Activated T-helper 1 cell treated with anti-CD3 and anti-CD28 coated beads, Interleukin-12 subunit alpha, Interleukin-12 subunit beta, Interleukin-2, Interleukin-4 antibody, amounts not matched to agents 30 ng/mL and 10 ng/mL and 1 ng/mL, durations not matched to agents 14 hours and 24 hours and 36 hours (primary cell): ENCODE data around the gene ZNF396. TPM values are rescaled to one million over a fixed set of nuclear protein-coding genes. Genes with fewer than 3 reads are reported as not detected.
A peak's percentile ranks its signal among the peaks of the same experiment; 100 is the strongest.

Experiments used
- DNase-seq: peaks from one replicate; pipeline ENCODE4 v3.0.0; 2021; ENCODE audit warnings: low spot score
- H3K27ac Mint-ChIP-seq: one replicate; pipeline ENCODE4 v1.8.0; 2021; ENCODE audit warnings: mild to moderate bottlenecking, mixed read lengths
- H3K27me3 Mint-ChIP-seq: one replicate; pipeline ENCODE4 v1.8.0; 2022; ENCODE audit warnings: mild to moderate bottlenecking, moderate library complexity, mixed read lengths; ENCODE audit not compliant: insufficient read depth
- H3K36me3 Mint-ChIP-seq: one replicate; pipeline ENCODE4 v1.8.0; 2021; ENCODE audit warnings: low read depth, mixed read lengths
- H3K4me1 Mint-ChIP-seq: one replicate; pipeline ENCODE4 v1.8.0; 2021; ENCODE audit warnings: low read depth, mixed read lengths
- H3K4me3 Mint-ChIP-seq: one replicate; pipeline ENCODE4 v1.8.0; 2021; ENCODE audit warnings: mild to moderate bottlenecking, moderate library complexity, mixed read lengths
- H3K9me3 Mint-ChIP-seq: one replicate; pipeline ENCODE4 v1.8.0; 2021; ENCODE audit warnings: mixed read lengths
- intact Hi-C: fragments of 100-400 bp; cut with micrococcal nuclease; formaldehyde crosslinking; loops from one replicate; pipeline ENCODE4 v1.15.1; 2024
- total RNA-seq: library from RNA; stranded (reverse); gene quantifications from 2 replicates; pipeline ENCODE4 v1.2.3, GENCODE V29; 2022

Gene ZNF396
- total RNA-seq, 1 donor from 2014 or later = 0.60 TPM

- peaks cover 2% of the 10 kb centered on the region for H3K36me3 Mint-ChIP-seq
- H3K4me1 Mint-ChIP-seq = peaks cover 5% of the 10 kb centered on the region
- no peak for DNase-seq
- H3K27ac Mint-ChIP-seq = peak overlapping the region; percentile 41
- H3K27me3 Mint-ChIP-seq = peaks cover 20% of the 10 kb centered on the region
- no peaks in the 10 kb centered on the region for H3K9me3 Mint-ChIP-seq
- intact Hi-C loops = loop anchor here (1.0 kb wide), 1 partner anchor 88 kb away; the partner anchor contains the start of gene ZSCAN30
- H3K4me3 Mint-ChIP-seq = peak overlapping the region; percentile 78
Observed at GRCh38 chr18:35377875-35378573, 887 bp upstream of the ZNF396 start.

GRCh38 chr18:35376393-35376741, 770 bp downstream of the ZNF396 start:
- H3K27ac Mint-ChIP-seq = peak overlapping the region; percentile 15
- peaks cover 5% of the 10 kb centered on the region for H3K4me1 Mint-ChIP-seq
- peak overlapping the region; percentile 82 for H3K4me3 Mint-ChIP-seq
- peaks cover 2% of the 10 kb centered on the region for H3K36me3 Mint-ChIP-seq
- peaks cover 20% of the 10 kb centered on the region for H3K27me3 Mint-ChIP-seq
- DNase-seq = no peak
- intact Hi-C loops = loop anchor here (1.0 kb wide), 1 partner anchor 32 kb away; the partner anchor contains the start of gene ZNF24
- H3K9me3 Mint-ChIP-seq = no peaks in the 10 kb centered on the region

GRCh38 chr18:35374708-35375107, 2.4 kb downstream of the ZNF396 start:
- intact Hi-C loops = no loop called here
- H3K9me3 Mint-ChIP-seq = no peaks in the 10 kb centered on the region
- H3K4me1 Mint-ChIP-seq = peaks cover 5% of the 10 kb centered on the region
- DNase-seq = no peak
- H3K4me3 Mint-ChIP-seq = no peak overlapping the region
- H3K27ac Mint-ChIP-seq = no peak overlapping the region
- peaks cover 16% of the 10 kb centered on the region for H3K27me3 Mint-ChIP-seq
- peaks cover 2% of the 10 kb centered on the region for H3K36me3 Mint-ChIP-seq

GRCh38 chr18:35371412-35372195, 5.5 kb downstream of the ZNF396 start:
- H3K4me3 Mint-ChIP-seq = no peak overlapping the region
- no peak overlapping the region for H3K27ac Mint-ChIP-seq
- H3K4me1 Mint-ChIP-seq = no peaks in the 10 kb centered on the region
- peaks cover 2% of the 10 kb centered on the region for H3K36me3 Mint-ChIP-seq
- no peaks in the 10 kb centered on the region for H3K9me3 Mint-ChIP-seq
- intact Hi-C loops = no loop called here
- no peaks in the 10 kb centered on the region for H3K27me3 Mint-ChIP-seq
- DNase-seq = no peak

- Mint-ChIP-seq H3K4me1 (no peaks in the 10 kb centered on the region), H3K36me3 (no peaks in the 10 kb centered on the region), H3K27me3 (peaks cover 1% of the 10 kb centered on the region), H3K4me3 (no peak overlapping the region), H3K9me3 (no peaks in the 10 kb centered on the region), H3K27ac (no peak overlapping the region)
- intact Hi-C loops = no loop called here
- no peak for DNase-seq
Observed at GRCh38 chr18:35369126-35369525, 8.0 kb downstream of the ZNF396 start.

GRCh38 chr18:35368595-35368994, 8.5 kb downstream of the ZNF396 start:
- Mint-ChIP-seq H3K27ac (no peak overlapping the region), H3K27me3 (peaks cover 1% of the 10 kb centered on the region), H3K9me3 (no peaks in the 10 kb centered on the region), H3K4me3 (no peak overlapping the region), H3K4me1 (no peaks in the 10 kb centered on the region), H3K36me3 (no peaks in the 10 kb centered on the region)
- intact Hi-C loops = no loop called here
- no peak for DNase-seq

GRCh38 chr18:35362531-35362930, 14.6 kb downstream of the ZNF396 start:
- Mint-ChIP-seq H3K4me1 (no peaks in the 10 kb centered on the region), H3K36me3 (no peaks in the 10 kb centered on the region), H3K4me3 (no peak overlapping the region), H3K9me3 (no peaks in the 10 kb centered on the region), H3K27me3 (peaks cover 5% of the 10 kb centered on the region), H3K27ac (no peak overlapping the region)
- DNase-seq = no peak
- intact Hi-C loops = no loop called here

GRCh38 chr18:35361570-35362321, 15.4 kb downstream of the ZNF396 start:
- Mint-ChIP-seq H3K36me3 (no peaks in the 10 kb centered on the region), H3K4me3 (no peak overlapping the region), H3K27ac (no peak overlapping the region), H3K9me3 (no peaks in the 10 kb centered on the region), H3K4me1 (no peaks in the 10 kb centered on the region), H3K27me3 (peaks cover 5% of the 10 kb centered on the region)
- intact Hi-C loops = no loop called here
- no peak for DNase-seq

GRCh38 chr18:35355140-35355618, 22.0 kb downstream of the ZNF396 start:
- no peaks in the 10 kb centered on the region for H3K27me3 Mint-ChIP-seq
- H3K4me1 Mint-ChIP-seq = peaks cover 4% of the 10 kb centered on the region
- intact Hi-C loops = loop anchor here (1.0 to 5.0 kb wide), 5 partner anchors 11 to 349 kb away; partner anchors contain the start of genes ZNF24 and ZNF397
- H3K4me3 Mint-ChIP-seq = no peak overlapping the region
- peaks cover 3% of the 10 kb centered on the region for H3K36me3 Mint-ChIP-seq
- no peak overlapping the region for H3K27ac Mint-ChIP-seq
- peaks cover 14% of the 10 kb centered on the region for H3K9me3 Mint-ChIP-seq
- DNase-seq = peak; percentile 26

GRCh38 chr18:35352778-35353177, 24.4 kb downstream of the ZNF396 start:
- Mint-ChIP-seq H3K9me3 (peaks cover 14% of the 10 kb centered on the region), H3K27ac (no peak overlapping the region), H3K4me1 (peaks cover 4% of the 10 kb centered on the region), H3K27me3 (no peaks in the 10 kb centered on the region), H3K4me3 (no peak overlapping the region), H3K36me3 (peaks cover 3% of the 10 kb centered on the region)
- no peak for DNase-seq
- intact Hi-C loops = no loop called here

GRCh38 chr18:35352283-35352682, 24.9 kb downstream of the ZNF396 start:
- Mint-ChIP-seq H3K4me3 (no peak overlapping the region), H3K9me3 (peaks cover 14% of the 10 kb centered on the region), H3K27ac (no peak overlapping the region), H3K4me1 (peaks cover 4% of the 10 kb centered on the region), H3K27me3 (no peaks in the 10 kb centered on the region), H3K36me3 (peaks cover 3% of the 10 kb centered on the region)
- DNase-seq = no peak
- intact Hi-C loops = no loop called here

- Mint-ChIP-seq H3K4me3 (no peak overlapping the region), H3K36me3 (peaks cover 9% of the 10 kb centered on the region), H3K4me1 (peaks cover 16% of the 10 kb centered on the region), H3K27me3 (no peaks in the 10 kb centered on the region), H3K27ac (no peak overlapping the region), H3K9me3 (peaks cover 14% of the 10 kb centered on the region)
- no peak for DNase-seq
- intact Hi-C loops = no loop called here
Observed at GRCh38 chr18:35348001-35348400, 29.1 kb downstream of the ZNF396 start.
